ENCODE results near the gene FGD5.

DNA sequence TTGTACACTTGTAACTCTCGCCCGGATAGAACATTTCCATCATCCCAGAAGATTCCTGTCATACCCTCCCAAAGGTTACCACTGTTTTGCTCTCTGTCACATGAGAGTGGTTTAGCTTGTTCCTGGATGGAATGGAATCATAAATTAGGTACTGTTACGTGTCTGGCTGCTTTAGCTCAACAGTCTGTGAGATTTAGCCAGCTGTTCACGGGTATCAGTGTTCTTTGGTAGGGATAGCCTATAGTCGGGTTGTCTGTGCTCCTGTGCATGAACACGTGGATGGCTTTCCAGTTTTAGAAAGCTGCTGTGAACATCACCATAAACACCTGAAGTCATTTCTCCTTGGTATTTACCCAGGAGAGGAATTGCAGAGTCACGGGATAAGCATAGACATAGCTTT lies 70.4 kb downstream of the FGD5 start:
- TF ChIP-seq, protein P1, sequence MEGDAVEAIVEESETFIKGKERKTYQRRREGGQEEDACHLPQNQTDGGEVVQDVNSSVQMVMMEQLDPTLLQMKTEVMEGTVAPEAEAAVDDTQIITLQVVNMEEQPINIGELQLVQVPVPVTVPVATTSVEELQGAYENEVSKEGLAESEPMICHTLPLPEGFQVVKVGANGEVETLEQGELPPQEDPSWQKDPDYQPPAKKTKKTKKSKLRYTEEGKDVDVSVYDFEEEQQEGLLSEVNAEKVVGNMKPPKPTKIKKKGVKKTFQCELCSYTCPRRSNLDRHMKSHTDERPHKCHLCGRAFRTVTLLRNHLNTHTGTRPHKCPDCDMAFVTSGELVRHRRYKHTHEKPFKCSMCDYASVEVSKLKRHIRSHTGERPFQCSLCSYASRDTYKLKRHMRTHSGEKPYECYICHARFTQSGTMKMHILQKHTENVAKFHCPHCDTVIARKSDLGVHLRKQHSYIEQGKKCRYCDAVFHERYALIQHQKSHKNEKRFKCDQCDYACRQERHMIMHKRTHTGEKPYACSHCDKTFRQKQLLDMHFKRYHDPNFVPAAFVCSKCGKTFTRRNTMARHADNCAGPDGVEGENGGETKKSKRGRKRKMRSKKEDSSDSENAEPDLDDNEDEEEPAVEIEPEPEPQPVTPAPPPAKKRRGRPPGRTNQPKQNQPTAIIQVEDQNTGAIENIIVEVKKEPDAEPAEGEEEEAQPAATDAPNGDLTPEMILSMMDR (IDR thresholded peaks at IDR 0.05) = no peak
- TF ChIP-seq ZFX (IDR thresholded peaks at IDR 0.05; ENCODE audit: borderline replicate concordance) = no peak
